Neutrophil (primary cell): ENCODE measurements around the gene SH3RF3.

Experiments
- H3K27ac ChIP-seq: fragments of 200-600 bp; sonication (generic); 2 replicates; pipeline ENCODE4 v1.5.1; 2016; ENCODE audit warnings: mild to moderate bottlenecking, moderate library complexity
- H3K27me3 ChIP-seq: fragments of 200-600 bp; sonication (generic); 2 replicates; pipeline ENCODE4 v1.6.0; 2016; ENCODE audit warnings: mild to moderate bottlenecking
- H3K36me3 ChIP-seq: fragments of 200-600 bp; sonication (generic); 2 replicates; pipeline ENCODE4 v1.5.1; 2017
- H3K4me1 ChIP-seq, 2 experiments: fragments of 200-600 bp in 1 of 2; sonication (generic) in 1 of 2; 1 replicate in 1 of 2; 2 replicates in 1 of 2; pipeline versions ENCODE4 v1.5.1 to v1.6.1; 2013 to 2016; ENCODE audit warnings: low read depth in 1 of 2, low read length in 1 of 2, mild to moderate bottlenecking in 1 of 2, moderate library complexity in 1 of 2; ENCODE audit not compliant: control insufficient read depth in 1 of 2, insufficient read depth in 1 of 2
- H3K4me3 ChIP-seq, 2 experiments: fragments of 200-600 bp in 1 of 2; sonication (generic) in 1 of 2; 1 replicate in 1 of 2; 2 replicates in 1 of 2; pipeline ENCODE4 v1.5.1; 2013 to 2016; ENCODE audit warnings: low read depth in 1 of 2, low read length in 1 of 2, mild to moderate bottlenecking in 1 of 2, moderate library complexity in 1 of 2
- H3K9me3 ChIP-seq: fragments of 200-600 bp; sonication (generic); 2 replicates; pipeline ENCODE4 v1.5.1; 2016
- TF ChIP-seq, protein P1 (sequence below): fragments of 200-600 bp; sonication (generic); IDR thresholded peaks from 2 replicates; pipeline ENCODE4 v1.5.1; 2016; ENCODE audit warnings: antibody characterized with exemption

SH3RF3 gene

DNA sequence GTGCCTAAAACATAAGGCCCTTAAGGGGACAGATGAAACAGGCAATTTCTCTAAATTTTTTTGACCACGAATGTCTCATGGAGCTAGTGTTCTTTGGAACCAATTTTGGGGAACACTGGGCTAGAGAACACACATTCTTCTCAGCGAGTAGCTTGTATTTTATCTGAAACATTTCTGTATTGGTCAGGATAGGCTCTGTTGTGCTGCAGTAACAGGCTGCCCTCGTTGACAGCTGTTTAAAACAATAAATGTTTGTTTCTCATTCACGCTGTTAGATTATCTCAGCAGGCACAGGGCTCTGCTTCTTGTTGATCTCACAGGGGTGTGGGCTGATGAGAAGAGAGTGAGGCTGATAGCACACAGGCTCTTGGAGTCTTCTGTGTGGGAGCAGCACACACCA is 105.3 kb downstream of the SH3RF3 start:
- peaks cover 84 to 100% of the 10 kb centered on the region in 2 experiments for H3K4me1 ChIP-seq
- H3K27me3 ChIP-seq: no peaks in the 10 kb centered on the region
- no peak overlapping the region for H3K4me3 ChIP-seq
- peak overlapping the region; percentile 92 for H3K27ac ChIP-seq
- H3K36me3 ChIP-seq: no peaks in the 10 kb centered on the region
- no peaks in the 10 kb centered on the region for H3K9me3 ChIP-seq
- TF ChIP-seq, protein P1, sequence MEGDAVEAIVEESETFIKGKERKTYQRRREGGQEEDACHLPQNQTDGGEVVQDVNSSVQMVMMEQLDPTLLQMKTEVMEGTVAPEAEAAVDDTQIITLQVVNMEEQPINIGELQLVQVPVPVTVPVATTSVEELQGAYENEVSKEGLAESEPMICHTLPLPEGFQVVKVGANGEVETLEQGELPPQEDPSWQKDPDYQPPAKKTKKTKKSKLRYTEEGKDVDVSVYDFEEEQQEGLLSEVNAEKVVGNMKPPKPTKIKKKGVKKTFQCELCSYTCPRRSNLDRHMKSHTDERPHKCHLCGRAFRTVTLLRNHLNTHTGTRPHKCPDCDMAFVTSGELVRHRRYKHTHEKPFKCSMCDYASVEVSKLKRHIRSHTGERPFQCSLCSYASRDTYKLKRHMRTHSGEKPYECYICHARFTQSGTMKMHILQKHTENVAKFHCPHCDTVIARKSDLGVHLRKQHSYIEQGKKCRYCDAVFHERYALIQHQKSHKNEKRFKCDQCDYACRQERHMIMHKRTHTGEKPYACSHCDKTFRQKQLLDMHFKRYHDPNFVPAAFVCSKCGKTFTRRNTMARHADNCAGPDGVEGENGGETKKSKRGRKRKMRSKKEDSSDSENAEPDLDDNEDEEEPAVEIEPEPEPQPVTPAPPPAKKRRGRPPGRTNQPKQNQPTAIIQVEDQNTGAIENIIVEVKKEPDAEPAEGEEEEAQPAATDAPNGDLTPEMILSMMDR: no peak

DNA sequence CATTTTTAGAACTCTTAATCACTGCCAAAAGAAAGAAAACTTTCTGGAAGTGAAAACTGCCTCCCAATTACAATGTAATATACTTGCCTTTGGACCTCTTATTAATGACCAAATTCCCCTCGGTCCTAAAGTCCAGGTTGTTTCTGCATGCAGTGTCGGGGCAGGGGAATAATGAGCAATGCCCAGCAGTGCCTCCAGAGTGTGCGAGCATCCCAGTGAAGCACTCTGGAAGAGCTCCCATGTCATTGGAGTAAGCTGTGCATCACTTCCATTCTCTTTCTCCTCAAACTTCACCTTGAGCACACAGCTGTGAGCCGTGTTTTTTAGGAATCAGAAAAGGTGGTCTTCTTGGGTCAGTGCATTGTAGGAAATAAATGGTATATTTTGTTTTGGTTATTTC is 107.1 kb downstream of the SH3RF3 start:
- Histone ChIP-seq H3K4me1 (peaks cover 83 to 100% of the 10 kb centered on the region in 2 experiments), H3K9me3 (no peaks in the 10 kb centered on the region), H3K36me3 (no peaks in the 10 kb centered on the region), H3K4me3 (peak overlapping the region in 1 of 2 experiments; percentile 57), H3K27me3 (no peaks in the 10 kb centered on the region), H3K27ac (peak overlapping the region; percentile 92)
- TF ChIP-seq, protein P1: no peak

DNA sequence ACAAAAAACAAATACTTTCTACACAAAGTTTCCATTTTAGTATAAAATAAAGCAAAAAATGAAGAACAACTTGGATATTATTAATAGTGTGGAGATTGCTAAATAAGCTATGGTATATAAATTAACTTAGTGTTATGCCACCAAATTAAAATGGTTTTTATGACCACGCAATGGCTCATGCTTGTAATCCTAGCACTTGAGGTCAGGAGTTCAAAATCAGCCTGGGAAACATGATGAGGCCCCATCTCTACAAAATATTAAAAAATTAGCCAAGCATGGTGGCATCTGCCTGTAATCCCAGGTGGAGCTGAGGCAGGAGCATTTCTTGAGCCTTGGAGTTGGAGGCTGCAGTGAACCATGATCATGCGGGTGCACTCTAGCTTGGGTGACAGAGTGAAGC is 108.8 kb downstream of the SH3RF3 start:
- TF ChIP-seq, protein P1: no peak
- Histone ChIP-seq H3K4me3 (peak overlapping the region; percentile 57), H3K27ac (peak overlapping the region; percentile 92), H3K9me3 (no peaks in the 10 kb centered on the region), H3K36me3 (no peaks in the 10 kb centered on the region), H3K27me3 (no peaks in the 10 kb centered on the region), H3K4me1 (peaks cover 78 to 99% of the 10 kb centered on the region in 2 experiments)

DNA sequence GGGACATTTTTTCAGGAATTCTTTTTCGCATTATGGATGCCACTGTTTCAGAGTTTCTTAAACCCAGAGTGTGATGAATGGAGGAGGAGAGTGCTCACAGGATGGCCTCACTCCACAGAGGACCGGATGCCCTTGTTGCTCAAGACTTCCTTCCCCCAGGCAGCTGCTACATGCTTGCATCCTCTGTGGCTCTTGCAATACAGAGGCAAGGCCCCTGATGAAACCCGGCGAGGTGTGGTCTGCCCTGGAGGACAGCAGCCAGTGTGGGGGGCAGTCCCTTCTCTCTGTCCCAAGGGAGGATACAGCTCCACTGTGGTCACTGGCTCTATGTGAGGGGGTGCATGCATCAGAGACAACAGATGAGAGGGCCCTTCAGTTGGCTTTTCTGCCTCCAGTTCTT is 109.6 kb downstream of the SH3RF3 start:
- H3K36me3 ChIP-seq: no peaks in the 10 kb centered on the region
- H3K4me3 ChIP-seq: peak overlapping the region; percentile 57
- TF ChIP-seq, protein P1: no peak
- peak overlapping the region; percentile 92 for H3K27ac ChIP-seq
- H3K9me3 ChIP-seq: no peaks in the 10 kb centered on the region
- no peaks in the 10 kb centered on the region for H3K27me3 ChIP-seq
- peaks cover 82 to 99% of the 10 kb centered on the region in 2 experiments for H3K4me1 ChIP-seq

DNA sequence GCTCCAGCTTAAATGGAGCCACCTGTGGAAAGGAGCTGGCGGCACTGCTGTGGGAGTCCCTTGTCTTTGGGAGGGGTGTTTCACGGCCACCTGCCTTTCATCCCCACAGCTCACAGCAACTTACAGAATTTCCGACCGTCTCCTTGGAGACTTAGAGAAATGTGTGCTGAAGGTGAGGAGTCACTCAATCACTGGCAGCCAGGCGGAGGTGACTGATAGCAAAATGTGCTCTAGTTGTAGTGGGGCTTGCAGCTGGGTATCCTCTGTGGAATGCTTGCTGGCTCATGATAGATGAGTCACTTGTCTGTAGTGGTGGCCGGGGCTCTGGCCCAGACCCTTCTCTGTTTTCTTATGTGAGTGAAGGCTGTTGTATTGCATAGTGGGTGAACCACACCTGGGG is 110.7 kb downstream of the SH3RF3 start:
- H3K27ac ChIP-seq: peak overlapping the region; percentile 92
- peaks cover 92 to 99% of the 10 kb centered on the region in 2 experiments for H3K4me1 ChIP-seq
- peak overlapping the region in 1 of 2 experiments; percentile 57 for H3K4me3 ChIP-seq
- H3K36me3 ChIP-seq: no peaks in the 10 kb centered on the region
- no peaks in the 10 kb centered on the region for H3K27me3 ChIP-seq
- H3K9me3 ChIP-seq: no peaks in the 10 kb centered on the region
- TF ChIP-seq, protein P1: no peak

DNA sequence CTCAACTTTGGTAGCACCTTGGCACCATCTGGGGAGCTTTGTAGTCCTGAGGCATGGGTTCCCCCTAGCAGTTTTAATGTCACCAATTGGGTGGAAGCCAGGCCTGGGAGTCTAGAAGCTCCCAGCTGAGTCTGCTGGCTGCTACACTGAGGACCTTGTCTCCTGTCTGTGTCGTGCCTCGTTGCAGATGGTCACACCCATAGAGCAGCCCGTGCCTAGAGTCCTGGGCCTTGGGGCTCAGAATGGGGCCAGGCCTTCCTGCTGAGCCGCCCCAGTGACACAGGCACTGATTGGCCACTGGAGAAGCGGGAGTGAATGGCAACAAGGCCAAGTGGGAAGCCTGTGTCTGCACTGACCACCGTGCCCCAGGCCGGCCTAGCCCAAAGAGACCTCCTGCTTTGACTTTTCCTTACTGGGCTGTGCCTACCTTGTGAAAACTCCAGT is 113.2 kb downstream of the SH3RF3 start:
- H3K4me3 ChIP-seq: no peak overlapping the region
- H3K27me3 ChIP-seq: no peaks in the 10 kb centered on the region
- TF ChIP-seq, protein P1: no peak
- peaks cover 78 to 87% of the 10 kb centered on the region in 2 experiments for H3K4me1 ChIP-seq
- no peaks in the 10 kb centered on the region for H3K9me3 ChIP-seq
- H3K36me3 ChIP-seq: no peaks in the 10 kb centered on the region
- peak overlapping the region; percentile 92 for H3K27ac ChIP-seq
